ENCODE results near the gene PJA2.
"Not testable (repeated sequence)": the region's sequence is repeated elsewhere in the genome, so short reads cannot be mapped to it uniquely, and the experiment has no call there.

The PJA2 gene

DNA sequence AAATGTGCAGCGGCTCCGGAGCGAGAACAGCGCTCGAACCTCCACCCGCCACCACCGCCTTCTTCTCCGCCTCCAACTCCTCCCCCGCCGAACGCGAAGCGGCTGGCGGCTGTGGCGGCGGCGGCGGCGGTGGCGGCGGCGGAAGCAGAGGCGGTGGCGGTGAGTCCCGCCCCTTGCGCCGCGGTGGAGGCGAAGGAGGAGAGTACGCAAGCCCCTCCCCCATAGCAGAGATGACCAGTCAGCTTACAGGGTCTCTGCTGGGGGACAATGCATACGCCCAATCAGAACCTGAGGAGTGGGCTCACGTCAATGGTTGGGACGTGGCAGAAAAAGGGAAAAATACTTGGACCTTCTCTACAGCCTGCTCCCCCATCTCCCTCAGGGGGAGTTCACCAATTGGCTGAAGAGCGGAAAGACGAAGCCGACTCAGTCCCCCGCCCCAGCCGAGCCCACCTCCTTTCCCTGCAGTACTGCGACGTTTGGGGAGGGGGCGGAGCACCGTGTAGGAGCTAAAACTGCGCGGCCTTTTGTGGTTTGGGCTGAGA, at the start of gene PJA2:
Gene PJA2, minus strand, starts transcription at position 131 of the 545 bp plus-strand sequence. CDS start 26,541 bp downstream, outside the sequence.
- Mint-ChIP-seq H3K9me3 (peaks cover 7% of the 10 kb centered on the region), H3K4me1 (peaks cover 52% of the 10 kb centered on the region), H3K36me3 (peaks cover 2% of the 10 kb centered on the region), H3K4me3 (peak within 1 kb of the TSS; percentile 95), H3K27me3 (no peaks in the 10 kb centered on the region), H3K27ac (peak within 1 kb of the TSS; percentile 100)

DNA sequence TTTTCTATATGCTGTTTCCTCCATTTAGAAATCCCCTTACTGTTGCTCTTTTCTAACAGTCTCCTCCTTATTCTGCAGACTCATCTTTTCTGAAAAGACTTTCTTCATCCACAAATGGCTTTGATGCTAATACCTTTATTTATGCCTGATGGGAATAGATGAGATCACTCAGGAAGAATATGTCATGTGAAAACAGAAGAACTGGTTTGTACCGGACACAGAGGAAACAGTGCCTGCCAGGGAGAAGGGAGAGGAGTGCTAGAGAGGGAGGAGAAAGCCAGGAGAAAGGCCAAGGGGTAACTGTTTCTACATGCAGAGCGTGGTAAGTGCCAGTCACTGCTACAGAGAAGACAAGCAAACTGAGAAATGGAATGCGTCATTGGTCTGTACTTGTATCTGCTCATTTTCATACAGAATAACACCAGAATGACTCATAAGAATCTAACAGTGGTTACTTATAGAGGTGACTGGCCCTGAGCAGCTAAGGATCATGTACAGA, 45.9 kb upstream of the PJA2 start:
- Mint-ChIP-seq H3K4me1 (no peaks in the 10 kb centered on the region), H3K27me3 (no peaks in the 10 kb centered on the region), H3K4me3 (no peak overlapping the region), H3K36me3 (no peaks in the 10 kb centered on the region), H3K27ac (no peak overlapping the region), H3K9me3 (no peaks in the 10 kb centered on the region)

- Mint-ChIP-seq H3K9me3 (no peaks in the 10 kb centered on the region), H3K4me3 (no peak overlapping the region), H3K36me3 (no peaks in the 10 kb centered on the region), H3K27ac (no peak overlapping the region), H3K4me1 (no peaks in the 10 kb centered on the region), H3K27me3 (no peaks in the 10 kb centered on the region)
These were observed 45.1 kb upstream of the PJA2 start for GRCh38 chr5:109454731-109455505.

- Mint-ChIP-seq H3K27me3 (no peaks in the 10 kb centered on the region), H3K36me3 (no peaks in the 10 kb centered on the region), H3K9me3 (no peaks in the 10 kb centered on the region), H3K27ac (no peak overlapping the region), H3K4me3 (no peak overlapping the region), H3K4me1 (no peaks in the 10 kb centered on the region)
These were observed 43.5 kb upstream of the PJA2 start for GRCh38 chr5:109453251-109453650.

GRCh38 chr5:109452661-109453060, 42.9 kb upstream of the PJA2 start:
- Mint-ChIP-seq H3K4me1 (no peaks in the 10 kb centered on the region), H3K9me3 (no peaks in the 10 kb centered on the region), H3K27me3 (no peaks in the 10 kb centered on the region), H3K27ac (no peak overlapping the region), H3K36me3 (no peaks in the 10 kb centered on the region), H3K4me3 (no peak overlapping the region)

DNA sequence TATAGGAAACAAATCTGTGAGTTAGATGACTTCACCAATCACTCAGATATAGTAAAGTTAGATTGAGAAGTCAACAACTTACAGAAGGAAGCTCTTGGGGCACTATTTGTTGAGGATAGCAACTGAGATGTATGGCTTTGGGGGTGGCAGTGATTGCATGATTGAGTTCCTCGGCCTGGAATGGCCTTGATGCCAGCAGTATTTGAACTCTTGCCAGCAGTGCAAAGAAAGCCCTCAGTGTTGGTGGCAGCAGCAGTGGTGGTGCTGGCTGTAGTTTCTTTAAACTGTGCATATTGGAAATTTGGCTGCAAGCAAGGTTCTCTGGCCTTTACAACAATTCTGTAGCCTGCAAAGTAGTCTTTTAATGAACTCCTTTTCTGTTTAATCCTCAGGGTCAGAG, 41.4 kb upstream of the PJA2 start:
- Mint-ChIP-seq H3K36me3 (no peaks in the 10 kb centered on the region), H3K27me3 (no peaks in the 10 kb centered on the region), H3K27ac (no peak overlapping the region), H3K9me3 (no peaks in the 10 kb centered on the region), H3K4me3 (no peak overlapping the region), H3K4me1 (no peaks in the 10 kb centered on the region)

- Mint-ChIP-seq H3K4me1 (no peaks in the 10 kb centered on the region), H3K4me3 (no peak overlapping the region), H3K27ac (no peak overlapping the region), H3K36me3 (no peaks in the 10 kb centered on the region), H3K9me3 (no peaks in the 10 kb centered on the region), H3K27me3 (no peaks in the 10 kb centered on the region)
These were observed 40.5 kb upstream of the PJA2 start for GRCh38 chr5:109450129-109450877.

GRCh38 chr5:109448838-109449237, 39.1 kb upstream of the PJA2 start:
- Mint-ChIP-seq H3K4me3 (no peak overlapping the region), H3K4me1 (no peaks in the 10 kb centered on the region), H3K27me3 (no peaks in the 10 kb centered on the region)

GRCh38 chr5:109439590-109439989, 29.8 kb upstream of the PJA2 start:
- no peaks in the 10 kb centered on the region for H3K9me3 Mint-ChIP-seq
- no peak overlapping the region for H3K27ac Mint-ChIP-seq
- H3K4me3 Mint-ChIP-seq: no peak overlapping the region
- no peaks in the 10 kb centered on the region for H3K4me1 Mint-ChIP-seq
- no peaks in the 10 kb centered on the region for H3K36me3 Mint-ChIP-seq
- H3K27me3 Mint-ChIP-seq: no peaks in the 10 kb centered on the region

More at GRCh38 chr5:109448838-109449237, 39.1 kb upstream of the PJA2 start:
- Mint-ChIP-seq H3K9me3 (no peaks in the 10 kb centered on the region), H3K27ac (no peak overlapping the region), H3K36me3 (no peaks in the 10 kb centered on the region)

- Mint-ChIP-seq H3K4me3 (no peak overlapping the region), H3K9me3 (no peaks in the 10 kb centered on the region), H3K4me1 (no peaks in the 10 kb centered on the region), H3K36me3 (peaks cover 2% of the 10 kb centered on the region), H3K27ac (no peak overlapping the region), H3K27me3 (no peaks in the 10 kb centered on the region)
These were observed 16.3 kb upstream of the PJA2 start for GRCh38 chr5:109426075-109426474.

GRCh38 chr5:109425521-109425920, 15.7 kb upstream of the PJA2 start:
- not testable (repeated sequence) for H3K9me3 Mint-ChIP-seq, H3K4me1 Mint-ChIP-seq, H3K27ac Mint-ChIP-seq, H3K4me3 Mint-ChIP-seq, H3K27me3 Mint-ChIP-seq, H3K36me3 Mint-ChIP-seq

GRCh38 chr5:109421956-109422355, 12.2 kb upstream of the PJA2 start:
- Mint-ChIP-seq H3K9me3 (no peaks in the 10 kb centered on the region), H3K4me3 (no peak overlapping the region)

DNA sequence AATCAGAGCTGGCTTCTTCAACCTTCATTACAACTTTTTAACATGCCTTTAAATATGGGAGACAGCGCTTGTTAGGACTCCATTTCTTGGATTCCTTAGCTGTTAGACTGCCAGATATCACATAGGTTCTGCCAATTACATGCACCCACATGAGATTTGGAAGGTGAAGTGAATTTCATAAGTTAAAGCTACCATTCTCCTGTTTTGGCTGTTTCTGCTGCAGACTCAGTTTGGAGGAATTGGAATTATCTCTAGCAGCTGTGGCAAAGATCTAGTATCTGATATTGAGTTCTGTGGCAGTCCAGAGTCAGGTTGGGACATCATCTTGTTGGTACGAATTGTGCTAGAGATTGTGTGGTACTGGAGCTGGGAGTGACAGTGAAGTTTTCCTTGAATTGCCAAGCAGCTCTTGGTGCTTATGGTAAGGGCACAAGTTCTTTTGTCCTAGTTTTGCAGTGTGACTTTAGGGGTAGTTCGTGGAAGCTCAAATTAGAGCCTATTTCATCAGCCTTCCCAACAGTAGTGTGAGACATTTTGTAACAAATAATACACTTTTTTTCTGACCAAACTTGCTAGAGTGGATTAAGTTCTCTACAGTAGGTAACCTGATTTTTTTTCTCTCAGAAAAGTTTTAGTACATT, 9.1 kb upstream of the PJA2 start:
- Mint-ChIP-seq H3K27me3 (no peaks in the 10 kb centered on the region), H3K9me3 (peaks cover 7% of the 10 kb centered on the region), H3K4me3 (no peak overlapping the region), H3K36me3 (peaks cover 5% of the 10 kb centered on the region), H3K4me1 (peaks cover 4% of the 10 kb centered on the region), H3K27ac (no peak overlapping the region)

More at GRCh38 chr5:109421956-109422355, 12.2 kb upstream of the PJA2 start:
- Mint-ChIP-seq H3K4me1 (no peaks in the 10 kb centered on the region), H3K27me3 (no peaks in the 10 kb centered on the region), H3K36me3 (peaks cover 2% of the 10 kb centered on the region), H3K27ac (no peak overlapping the region)

DNA sequence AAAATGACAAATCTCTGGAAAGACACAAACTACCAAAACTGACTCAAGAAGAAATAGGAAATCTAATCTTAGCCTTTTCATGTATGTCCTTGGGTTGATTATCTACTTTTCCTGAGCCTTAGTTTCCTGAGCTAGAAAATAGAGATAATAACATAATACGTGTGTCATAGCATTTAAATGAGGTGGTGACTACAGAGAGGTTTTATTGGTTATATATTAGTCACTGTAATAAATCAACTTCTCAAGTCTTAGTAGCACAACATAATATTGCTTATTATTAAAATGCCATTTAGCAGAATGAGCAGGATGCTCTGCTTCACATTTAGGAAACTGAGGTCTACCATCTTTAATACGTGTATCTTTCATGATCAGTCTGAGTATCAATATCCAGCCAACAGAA, 7.1 kb upstream of the PJA2 start:
- Mint-ChIP-seq H3K4me1 (peaks cover 6% of the 10 kb centered on the region), H3K36me3 (peaks cover 5% of the 10 kb centered on the region), H3K4me3 (no peak overlapping the region), H3K9me3 (peaks cover 7% of the 10 kb centered on the region), H3K27me3 (no peaks in the 10 kb centered on the region), H3K27ac (no peak overlapping the region)

GRCh38 chr5:109413921-109414461, 4.2 kb upstream of the PJA2 start:
- not testable (repeated sequence) for H3K36me3 Mint-ChIP-seq, H3K4me3 Mint-ChIP-seq, H3K27me3 Mint-ChIP-seq, H3K9me3 Mint-ChIP-seq
- Mint-ChIP-seq H3K4me1 (peaks cover 24% of the 10 kb centered on the region), H3K27ac (peak overlapping the region; percentile 10)
